TTC549 (cell line): ENCODE results near the gene TMED9.
"Not testable (repeated sequence)": the region's sequence is repeated elsewhere in the genome, so short reads cannot be mapped to it uniquely, and the experiment has no call there.

Experiments used
- FAIRE-seq: peaks from 2 replicates; lab custom pipeline; 2012; peaks lifted over from hg19 to GRCh38; lab: Jason Lieb, UNC

Gene TMED9

DNA sequence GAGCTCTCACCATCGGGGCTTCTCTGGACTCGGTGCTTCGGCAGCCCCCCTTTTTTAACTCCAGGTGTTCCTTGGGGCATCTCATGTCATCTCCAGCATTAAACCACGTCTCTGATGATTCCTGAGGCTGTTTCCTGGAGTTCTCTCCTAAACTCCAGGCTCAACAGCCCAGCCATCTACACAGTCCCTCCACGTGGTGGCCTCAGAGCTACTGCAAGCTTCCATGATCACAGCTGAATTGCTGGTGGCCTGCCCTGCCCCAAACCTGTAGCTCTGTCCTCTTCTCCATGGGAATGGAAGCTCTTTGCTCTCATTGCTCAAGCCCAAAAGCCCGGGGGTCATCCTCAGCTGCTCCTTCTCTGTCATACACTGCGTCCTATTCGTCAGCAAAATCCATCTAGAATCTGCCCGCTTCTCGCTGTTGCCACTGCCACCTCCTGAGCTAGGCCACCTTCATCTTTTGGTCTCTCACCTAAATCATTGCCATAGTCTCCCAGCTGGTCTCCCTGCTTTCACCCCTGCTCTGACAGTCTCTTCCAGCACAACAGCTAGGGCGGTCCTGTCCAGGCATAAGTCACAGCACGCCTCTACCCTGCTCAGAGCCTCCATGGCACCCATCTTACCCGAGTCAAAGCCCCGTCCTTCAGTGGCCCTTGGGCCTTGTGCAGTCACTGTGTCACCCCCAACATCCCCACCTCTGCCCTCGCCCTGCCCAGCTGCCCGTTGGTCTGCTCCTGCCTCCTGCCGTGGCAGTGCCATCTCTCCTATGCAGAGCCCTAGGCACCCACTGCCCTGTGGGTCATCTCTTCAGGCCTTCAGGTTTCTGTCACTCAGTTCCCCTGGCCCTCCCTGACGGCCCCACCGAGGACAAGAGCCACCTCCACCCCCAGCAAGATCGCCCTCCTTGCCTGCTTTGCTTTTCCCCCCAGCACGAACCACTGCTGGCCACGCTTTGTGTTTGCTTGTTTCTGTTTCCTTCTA is 14.4 kb downstream of the TMED9 start:
- FAIRE-seq = no peak

DNA sequence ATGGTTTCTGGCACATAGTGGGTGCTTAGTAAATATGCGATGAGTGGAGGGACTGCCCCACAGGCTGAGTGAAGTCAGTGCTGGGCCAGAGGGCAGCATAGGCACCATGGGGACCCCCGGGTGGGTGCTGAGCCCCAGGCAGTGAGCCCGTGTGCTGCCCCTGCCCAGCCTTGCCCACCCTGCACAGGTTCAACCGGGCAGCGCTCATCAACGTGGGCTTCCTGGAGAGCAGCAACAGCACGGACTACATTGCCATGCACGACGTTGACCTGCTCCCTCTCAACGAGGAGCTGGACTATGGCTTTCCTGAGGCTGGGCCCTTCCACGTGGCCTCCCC is 15.1 kb downstream of the TMED9 start:
- no peak for FAIRE-seq

DNA sequence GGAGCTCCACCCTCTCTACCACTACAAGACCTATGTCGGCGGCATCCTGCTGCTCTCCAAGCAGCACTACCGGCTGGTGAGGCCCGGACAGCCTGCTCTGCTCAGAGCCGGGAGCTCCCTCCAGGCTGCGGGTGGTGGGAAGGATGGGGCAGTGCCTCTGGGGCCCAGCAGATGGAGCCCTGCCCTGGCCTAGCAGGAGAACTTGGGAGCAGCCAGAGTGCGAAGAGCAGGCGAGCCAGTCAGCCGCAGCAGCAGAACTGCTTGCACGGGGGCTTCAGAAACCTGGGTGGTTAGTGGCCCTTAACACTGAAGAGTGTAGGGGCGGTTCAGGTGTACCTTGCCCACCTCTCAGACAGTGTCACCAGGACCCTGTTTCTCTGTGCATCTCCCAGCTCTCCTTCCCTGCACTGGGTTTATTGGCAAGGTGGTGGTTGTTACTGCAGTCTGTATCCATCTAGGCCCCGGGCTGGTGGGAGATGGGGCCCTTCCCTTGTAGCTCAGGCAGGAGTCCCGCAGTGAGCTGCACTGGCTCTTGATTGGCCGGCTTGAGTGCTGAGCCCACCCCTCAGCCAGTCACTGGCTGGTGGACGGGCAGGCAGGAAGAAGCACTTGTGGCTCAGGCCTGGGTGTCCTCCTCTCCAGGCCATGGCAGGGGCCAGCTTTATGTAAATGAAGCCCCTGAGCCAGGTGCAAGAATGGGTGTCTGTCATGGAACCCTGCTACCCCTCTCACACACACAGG is 15.6 kb downstream of the TMED9 start:
- no peak for FAIRE-seq

DNA sequence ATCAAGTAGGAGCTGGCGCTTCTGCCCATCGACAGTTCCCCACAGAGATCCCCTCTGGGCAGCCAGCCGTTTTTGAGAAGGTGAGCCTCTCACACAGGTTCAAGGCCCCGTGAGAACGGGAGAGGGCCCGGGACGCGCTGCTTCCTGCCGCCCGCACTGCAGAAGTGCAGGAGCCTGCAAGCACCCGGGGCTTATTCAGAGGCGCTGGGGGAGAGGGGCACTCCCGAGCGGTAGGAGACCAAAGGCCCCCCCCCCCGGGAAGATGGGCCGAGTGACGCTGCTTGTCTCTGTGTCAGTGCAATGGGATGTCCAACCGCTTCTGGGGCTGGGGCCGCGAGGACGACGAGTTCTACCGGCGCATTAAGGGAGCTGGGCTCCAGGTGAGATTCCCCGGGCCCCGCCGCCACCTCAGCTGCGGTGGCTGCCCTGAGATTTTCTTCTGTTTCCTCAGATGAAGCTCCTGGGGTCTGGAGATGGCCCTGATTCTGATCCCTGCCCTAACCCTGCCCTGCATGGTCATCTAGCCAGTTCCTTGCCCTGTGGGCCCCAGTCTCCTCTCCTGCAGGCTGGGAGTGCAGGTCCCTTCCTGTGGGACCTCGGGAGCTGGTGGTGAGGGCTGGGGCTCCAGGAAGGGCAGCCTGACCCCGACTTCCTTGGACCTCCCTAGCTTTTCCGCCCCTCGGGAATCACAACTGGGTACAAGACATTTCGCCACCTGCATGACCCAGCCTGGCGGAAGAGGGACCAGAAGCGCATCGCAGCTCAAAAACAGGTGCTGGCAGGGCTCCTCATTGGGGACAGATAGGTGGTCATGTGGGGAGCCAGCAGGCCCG is 16.5 kb downstream of the TMED9 start:
- no peak for FAIRE-seq

DNA sequence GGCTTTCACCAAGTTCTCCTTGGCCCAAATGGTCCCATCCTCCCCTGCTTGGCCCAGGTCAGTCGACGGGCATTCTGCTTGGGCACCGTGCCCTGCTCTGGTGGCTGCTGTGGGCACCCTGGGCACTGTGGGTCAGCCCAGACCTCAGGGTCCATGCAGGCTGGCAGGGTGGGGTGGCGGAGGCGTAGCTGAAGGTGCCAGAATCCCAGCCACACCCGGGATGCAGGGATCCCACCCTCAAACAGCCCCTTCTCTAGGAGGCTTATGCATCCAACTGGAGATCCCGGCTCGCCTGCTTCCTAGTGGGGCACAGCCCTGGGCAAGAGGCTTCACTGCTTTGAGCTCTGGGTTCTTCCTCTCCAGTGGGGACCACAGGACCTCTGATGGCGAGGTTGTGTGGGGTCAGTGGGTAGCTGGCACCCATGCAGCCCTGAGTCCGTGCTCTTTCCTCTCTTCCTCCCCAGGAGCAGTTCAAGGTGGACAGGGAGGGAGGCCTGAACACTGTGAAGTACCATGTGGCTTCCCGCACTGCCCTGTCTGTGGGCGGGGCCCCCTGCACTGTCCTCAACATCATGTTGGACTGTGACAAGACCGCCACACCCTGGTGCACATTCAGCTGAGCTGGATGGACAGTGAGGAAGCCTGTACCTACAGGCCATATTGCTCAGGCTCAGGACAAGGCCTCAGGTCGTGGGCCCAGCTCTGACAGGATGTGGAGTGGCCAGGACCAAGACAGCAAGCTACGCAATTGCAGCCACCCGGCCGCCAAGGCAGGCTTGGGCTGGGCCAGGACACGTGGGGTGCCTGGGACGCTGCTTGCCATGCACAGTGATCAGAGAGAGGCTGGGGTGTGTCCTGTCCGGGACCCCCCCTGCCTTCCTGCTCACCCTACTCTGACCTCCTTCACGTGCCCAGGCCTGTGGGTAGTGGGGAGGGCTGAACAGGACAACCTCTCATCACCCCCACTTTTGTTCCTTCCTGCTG is 17.4 kb downstream of the TMED9 start:
- no peak for FAIRE-seq

DNA sequence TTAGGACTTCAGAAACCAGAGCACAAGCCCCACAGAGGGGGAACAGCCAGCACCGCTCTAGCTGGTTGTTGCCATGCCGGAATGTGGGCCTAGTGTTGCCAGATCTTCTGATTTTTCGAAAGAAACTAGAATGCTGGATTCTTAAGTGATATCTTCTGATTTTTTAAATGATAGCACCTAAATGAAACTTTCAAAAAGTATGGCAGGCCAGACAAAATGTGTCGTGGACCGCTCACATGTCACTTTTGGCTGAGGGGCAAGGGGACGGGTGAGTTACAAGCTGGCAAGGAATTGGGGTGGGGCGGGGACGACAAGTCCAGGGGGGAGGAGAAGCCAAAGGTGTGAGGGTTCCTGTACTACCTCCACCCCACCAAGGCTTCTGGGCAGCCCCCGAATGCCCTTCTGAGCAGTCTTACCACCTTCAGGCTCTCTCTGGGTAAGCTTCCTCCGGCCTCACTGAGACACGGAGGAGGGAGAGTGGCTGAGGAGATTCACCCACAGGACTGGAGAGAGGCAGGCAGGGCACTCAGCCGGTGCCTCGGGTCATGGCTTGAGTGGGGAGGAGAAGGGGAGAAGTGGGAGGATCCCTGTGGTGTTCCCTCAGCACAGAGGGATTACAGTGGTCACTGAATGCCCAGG is 18.2 kb downstream of the TMED9 start:
- no peak for FAIRE-seq

DNA sequence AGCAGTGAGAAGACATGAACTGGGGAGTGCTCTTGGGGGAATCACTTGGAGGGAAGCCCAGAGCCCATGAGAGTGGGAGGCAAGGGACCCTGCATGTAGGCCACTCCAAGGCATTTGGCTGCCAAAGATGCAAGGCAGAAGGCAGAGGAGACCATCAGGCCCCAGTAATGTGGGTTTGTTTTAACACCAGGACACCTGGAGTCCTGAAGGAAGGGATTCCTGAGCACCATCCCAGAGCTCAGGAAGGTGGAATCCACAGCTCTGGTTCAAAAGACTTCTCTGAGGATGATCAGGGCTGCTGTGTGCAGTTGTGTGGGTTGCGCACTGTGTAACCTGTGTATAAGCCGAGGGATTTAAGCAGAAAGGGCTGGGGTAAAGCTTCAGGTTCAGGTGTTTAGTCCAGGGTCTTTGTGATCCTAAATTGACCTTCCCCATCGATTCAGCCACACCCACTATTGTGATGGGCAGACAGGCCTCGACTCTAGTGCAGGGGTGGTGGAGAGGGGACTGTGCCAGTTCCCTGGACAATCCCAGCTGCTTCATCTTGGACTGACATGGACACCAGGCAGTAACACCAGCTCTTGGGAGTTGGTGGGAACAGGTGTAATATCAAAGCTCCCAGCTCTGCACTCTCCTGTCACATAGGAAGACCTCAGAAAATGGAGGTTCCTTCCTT is 18.9 kb downstream of the TMED9 start:
- no peak for FAIRE-seq

DNA sequence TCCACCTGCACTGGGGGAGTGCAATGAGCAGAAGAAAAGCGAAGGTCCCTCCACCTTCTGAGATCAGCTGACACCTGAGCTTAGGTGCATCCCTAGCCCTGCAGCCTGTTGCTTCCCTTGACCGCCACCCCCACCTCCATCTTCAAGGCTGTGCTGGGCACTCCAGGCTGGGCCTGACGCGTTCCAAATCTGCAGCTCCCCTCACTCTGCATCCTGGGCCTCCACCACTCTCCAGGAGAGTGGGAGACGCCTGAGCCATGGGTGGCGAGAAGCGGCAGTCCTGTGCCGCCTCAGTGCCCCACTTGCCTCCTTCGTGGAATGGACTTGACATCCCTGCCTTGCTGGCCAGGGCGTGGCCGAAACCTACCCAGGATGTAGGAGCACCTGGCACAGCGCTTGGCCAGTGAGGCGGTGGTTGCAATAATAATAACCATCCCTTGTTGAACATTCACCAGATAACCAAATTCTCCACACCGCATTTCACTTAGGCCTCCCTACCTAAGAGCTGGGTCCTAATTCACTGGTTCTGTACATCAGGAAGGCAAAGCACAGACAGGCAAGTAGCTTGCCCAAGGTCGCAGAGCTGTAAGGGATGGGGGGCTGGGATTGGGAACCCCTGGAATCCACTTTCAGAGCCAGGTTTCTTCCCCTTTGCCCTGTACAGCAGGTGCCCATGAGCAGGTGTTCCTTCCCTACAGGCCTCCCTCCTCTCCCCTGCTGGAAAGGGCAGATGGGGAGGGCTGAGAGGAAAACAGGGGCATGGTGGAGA is 19.6 kb downstream of the TMED9 start:
- no peak for FAIRE-seq

DNA sequence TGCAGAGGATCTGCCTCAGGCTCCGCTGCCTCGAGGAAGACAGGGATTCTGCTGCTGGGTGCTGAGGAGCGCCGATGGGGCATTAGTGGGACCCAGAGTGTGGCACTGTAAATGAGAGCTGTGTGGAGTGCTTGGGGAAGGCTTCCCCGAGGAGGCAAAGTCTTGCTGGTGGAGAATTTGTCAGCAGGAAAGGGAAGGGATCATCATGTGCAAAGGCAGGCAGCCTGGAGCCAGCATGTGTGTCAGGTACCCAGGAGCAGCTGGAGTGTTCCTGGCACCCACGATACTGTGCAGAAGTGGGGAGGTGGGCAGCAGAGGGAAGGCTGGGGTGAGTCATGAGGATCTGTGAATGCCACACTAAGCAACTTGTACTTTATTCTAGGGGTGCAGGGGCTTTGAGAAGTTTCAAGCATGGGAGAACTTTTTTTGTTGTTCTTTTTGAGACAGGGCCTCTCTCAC is 20.2 kb downstream of the TMED9 start:
- no peak for FAIRE-seq

DNA sequence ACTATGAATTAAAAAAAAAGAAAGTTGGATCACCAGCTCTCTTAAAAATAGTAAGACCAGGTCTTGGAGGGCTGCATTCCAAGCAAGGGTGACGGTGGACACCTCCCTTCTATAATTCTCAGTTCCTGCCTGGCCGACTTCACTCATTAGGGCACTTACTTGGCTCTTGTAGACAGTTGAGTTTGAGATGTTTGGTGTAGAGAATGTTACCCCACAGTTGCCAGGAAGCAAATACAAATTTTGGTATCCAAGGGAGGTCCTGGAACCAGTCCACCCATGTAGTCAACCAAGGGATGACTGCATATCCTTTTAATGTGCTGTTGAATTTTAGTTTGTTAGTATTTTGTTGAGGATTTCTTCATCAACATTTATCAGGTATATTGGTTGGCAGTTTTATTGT is 28.6 kb downstream of the TMED9 start:
- no peak for FAIRE-seq

DNA sequence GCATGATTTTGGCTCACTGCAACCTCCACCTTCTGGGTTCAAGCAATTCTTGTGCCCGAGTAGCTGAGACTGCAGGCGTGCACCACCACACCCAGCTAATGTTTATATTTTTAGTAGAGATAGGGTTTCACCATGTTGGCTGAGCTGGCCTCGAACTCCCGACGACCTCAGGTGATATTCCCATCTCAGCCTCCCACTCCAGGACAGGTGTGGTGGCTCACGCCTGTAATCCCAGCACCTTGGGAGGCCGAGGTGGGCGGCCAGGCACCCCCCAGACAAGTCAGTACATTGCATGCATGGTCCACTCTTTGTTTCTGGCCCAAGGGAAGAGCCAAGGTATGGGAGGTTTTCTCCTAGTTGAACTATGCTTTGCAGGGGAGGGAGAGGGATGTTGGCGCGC is 32.2 kb downstream of the TMED9 start:
- not testable (repeated sequence) for FAIRE-seq

DNA sequence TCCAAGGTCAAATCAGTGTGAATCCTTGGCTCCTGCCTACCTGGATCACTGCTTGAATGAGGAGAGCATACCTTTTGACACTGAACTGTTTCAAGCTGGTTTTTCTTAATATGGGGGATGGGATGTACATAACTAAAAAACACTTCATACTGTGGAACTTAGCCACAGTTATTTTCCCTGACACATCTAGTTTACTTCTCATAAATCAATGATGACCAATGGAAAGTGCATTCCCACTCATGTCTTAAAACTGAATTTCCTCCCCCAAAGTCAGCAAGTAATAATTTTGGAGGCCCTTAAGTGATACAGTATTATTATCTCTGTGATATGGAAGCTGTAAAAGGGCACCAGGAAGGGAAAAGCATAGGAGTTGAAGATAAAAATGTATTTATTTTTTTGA is 38.2 kb downstream of the TMED9 start:
- not testable (repeated sequence) for FAIRE-seq

DNA sequence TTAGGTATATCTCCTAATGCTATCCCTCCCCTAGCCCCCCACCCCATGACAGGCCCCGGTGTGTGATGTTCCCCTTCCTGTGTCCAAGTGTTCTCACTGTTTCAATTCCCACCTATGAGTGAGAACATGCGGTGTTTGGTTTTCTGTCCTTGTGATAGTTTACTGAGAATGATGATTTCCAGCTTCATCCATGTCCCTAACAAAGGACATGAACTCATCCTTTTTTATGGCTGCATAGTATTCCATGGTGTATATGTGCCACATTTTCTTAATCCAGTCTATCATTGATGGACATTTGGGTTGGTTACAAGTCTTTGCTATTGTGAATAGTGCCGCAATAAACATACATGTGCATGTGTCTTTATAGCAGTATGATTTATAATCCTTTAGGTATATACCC is 42.9 kb downstream of the TMED9 start:
- not testable (repeated sequence) for FAIRE-seq

DNA sequence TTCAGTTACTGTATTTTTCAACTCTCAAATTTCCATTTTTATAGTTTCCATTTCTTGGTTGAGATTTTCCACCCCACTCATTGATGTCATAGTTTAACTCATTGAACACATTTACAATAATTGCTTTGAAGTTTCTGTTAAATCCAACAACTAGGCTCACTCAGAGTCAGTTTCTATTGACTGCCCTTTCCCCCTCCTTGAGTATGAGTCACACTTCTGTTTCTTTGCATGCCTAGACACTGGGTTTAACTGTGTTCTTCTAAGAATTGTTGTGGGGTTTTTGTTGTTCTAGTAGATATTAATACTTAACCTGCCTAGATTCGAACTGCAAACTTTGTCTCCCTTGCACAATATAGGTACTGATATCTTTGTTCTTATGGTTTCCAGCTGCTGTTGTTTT is 53.5 kb downstream of the TMED9 start:
- FAIRE-seq = not testable (repeated sequence)
